ENCODE results near the gene BST1.
"Not testable (repeated sequence)": the region's sequence is repeated elsewhere in the genome, so short reads cannot be mapped to it uniquely, and the experiment has no call there.

DNA sequence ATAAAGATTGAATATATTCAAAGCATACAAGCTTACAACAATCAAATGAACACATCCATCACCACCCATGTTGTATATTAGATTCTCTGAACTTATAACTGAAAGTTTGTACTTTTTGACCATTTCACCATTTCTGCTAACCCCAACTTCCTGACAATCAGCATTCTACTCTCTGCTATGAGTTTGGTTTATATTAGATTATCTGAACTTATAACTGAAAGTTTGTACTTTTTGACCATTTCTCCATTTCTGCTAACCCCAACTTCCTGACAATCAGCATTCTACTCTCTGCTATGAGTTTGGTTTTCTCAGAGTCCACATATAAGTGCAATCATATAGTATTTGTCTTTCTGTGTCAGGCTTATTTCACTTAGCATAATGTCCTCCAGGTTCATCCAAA is 59.6 kb downstream of the BST1 start:
- TF ChIP-seq, protein P1, sequence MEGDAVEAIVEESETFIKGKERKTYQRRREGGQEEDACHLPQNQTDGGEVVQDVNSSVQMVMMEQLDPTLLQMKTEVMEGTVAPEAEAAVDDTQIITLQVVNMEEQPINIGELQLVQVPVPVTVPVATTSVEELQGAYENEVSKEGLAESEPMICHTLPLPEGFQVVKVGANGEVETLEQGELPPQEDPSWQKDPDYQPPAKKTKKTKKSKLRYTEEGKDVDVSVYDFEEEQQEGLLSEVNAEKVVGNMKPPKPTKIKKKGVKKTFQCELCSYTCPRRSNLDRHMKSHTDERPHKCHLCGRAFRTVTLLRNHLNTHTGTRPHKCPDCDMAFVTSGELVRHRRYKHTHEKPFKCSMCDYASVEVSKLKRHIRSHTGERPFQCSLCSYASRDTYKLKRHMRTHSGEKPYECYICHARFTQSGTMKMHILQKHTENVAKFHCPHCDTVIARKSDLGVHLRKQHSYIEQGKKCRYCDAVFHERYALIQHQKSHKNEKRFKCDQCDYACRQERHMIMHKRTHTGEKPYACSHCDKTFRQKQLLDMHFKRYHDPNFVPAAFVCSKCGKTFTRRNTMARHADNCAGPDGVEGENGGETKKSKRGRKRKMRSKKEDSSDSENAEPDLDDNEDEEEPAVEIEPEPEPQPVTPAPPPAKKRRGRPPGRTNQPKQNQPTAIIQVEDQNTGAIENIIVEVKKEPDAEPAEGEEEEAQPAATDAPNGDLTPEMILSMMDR (IDR thresholded peaks at IDR 0.05), result not testable (repeated sequence)
- TF ChIP-seq EP300, POLR2AphosphoS5 (IDR thresholded peaks at IDR 0.05): not testable (repeated sequence)

Measured in upper lobe of left lung (tissue), 4 donors.